HG03135 (cell line): ENCODE measurements around the gene SUMF1.

Experiments used
- ATAC-seq: cut with Tn5 transposase; IDR thresholded peaks from one replicate; pipeline ENCODE4 v1.9.1; 2021; ENCODE audit warnings: mild to moderate bottlenecking, moderate library complexity; ENCODE audit not compliant: unreplicated experiment

The SUMF1 gene

DNA sequence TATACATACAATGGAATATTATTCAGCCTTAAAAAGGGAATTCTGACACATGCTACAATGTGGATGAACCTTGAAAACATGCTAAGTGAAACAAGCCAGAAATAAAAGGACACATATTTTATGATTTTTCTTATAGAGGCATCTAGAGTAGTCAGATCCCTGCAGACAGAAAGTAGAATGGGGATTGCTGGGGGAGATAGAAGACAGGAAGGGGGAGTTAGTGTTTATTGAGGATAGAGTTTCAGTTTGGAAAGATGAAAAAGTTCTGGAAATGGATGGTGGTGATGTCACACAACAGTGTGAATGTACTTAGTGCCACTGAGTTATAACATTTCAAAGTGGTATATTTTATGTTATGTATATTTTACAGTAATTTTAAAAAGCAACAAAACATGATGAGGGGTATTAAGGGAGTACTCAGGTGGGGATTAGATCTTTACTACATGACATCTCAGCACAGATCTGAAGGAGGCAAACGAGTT is 30.8 kb upstream of the SUMF1 start:
- no peak for ATAC-seq

GRCh38 chr3:4497005-4497692 is 30.1 kb upstream of the SUMF1 start:
- no peak for ATAC-seq

- ATAC-seq: no peak
Measured at GRCh38 chr3:4496087-4496452, 29.0 kb upstream of the SUMF1 start.

DNA sequence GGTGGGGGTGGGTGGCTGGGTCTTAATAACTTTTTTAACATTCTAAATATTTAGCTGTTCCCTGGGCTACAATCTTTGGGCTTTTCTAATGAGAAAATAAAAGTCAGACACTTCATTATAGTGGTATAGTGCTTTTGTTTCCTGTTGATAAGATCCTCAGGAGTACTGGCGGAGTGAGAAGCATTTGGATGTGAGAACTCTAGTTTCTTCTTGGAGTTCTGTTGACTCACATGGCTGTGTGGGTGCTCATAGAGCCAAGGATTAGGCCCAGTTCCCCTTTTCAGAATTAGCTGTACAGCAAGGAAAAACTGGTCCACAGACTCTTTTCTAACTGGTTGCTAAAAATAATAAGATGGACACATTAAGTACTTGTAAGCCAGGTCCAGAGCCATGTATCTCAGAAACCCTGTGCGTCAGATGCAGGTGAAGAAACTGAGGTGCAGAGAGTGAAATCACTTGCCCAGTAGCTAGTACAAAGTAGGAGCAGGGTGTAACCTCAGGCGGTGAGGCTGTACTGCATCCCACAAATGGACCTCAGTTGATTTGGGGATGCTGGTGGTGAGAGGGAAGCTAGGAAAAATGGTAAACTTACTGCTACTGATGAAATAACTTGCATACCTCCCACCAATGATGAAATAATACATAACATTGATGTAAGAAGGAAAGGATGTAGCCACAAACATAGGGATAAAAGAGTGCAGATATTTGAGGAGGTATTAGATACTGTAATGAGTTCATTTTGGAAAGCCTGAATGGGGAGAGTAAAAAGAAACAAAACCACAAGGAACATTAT is 28.4 kb upstream of the SUMF1 start:
- no peak for ATAC-seq

- ATAC-seq: no peak
Measured at GRCh38 chr3:4494895-4495264, 27.8 kb upstream of the SUMF1 start.

DNA sequence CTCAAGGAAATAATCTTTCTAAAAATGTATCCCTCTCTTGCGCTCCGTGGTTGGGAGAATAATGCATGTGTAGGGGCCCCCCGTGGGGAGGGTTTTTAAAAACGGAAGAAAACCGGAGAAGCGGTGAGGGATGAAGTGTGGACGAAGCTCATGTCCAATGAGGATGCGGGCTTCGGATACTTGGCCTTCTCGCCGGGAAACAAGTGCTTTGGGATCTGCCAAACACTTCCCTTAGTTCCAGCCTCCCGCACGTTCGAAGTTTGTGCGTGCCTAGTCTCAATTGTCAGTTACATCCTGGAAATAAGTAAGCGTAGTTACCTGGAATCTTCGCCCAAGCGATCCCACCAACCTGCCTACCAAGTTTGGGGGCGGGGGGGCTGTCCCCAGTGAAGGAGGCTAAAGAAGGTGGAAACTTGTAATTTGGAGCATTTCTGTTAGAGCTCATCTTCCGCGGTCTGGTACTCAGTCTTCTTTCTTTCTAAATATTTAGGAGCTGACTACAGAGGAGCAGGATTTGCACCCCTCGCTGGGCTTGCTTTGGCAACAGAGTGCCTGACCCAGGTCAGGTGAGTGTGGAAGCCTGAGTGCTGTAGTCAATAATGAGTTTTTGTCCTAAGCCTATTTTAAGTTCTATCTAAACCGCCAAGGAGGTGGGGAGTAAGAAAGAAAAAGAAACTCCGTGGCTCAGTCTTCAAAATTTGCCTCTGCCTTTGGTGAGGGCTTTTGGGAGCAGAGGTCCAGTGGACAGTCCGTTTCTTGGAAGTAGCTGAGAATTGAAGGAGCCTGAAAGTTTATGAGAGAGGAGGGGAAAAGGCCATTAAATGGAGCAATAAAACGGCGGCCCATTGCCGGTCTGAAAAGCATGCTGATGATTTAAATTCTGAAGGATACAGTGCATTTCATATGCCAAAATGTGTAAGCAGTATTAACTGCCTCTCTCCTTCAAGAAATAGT is 27.1 kb upstream of the SUMF1 start:
- no peak for ATAC-seq

GRCh38 chr3:4493014-4493940 is 26.2 kb upstream of the SUMF1 start, which contains the start of gene ITPR1:
Gene ITPR1 (plus strand): TSS chr3:4493348. CDS start chr3:4516492, 23,144 bp downstream.
- ATAC-seq: peak; percentile 94

- peak; percentile 22 for ATAC-seq
Measured at GRCh38 chr3:4492208-4493013, 25.3 kb upstream of the SUMF1 start.

DNA sequence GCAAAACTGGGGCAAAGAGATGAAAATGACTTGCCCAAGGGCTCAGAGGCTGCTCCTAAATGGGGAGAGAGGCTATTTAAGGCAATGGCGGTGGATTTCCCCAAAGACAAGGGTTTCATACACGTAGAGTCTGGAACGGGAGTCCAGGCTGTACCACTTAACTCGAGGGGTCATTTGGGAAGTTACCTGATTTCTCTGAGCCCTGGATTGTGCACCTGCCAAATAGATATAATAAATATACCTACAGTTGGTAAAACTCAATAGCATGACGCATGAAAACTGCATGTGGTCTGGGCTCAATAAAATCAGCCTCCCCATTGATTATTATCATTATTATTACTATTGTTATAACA is 24.8 kb upstream of the SUMF1 start:
- no peak for ATAC-seq

- ATAC-seq: no peak
Measured at GRCh38 chr3:4478261-4478660, 11.2 kb upstream of the SUMF1 start.

- no peak for ATAC-seq
Measured at GRCh38 chr3:4476496-4476895, 9.4 kb upstream of the SUMF1 start.

GRCh38 chr3:4475804-4476203 is 8.7 kb upstream of the SUMF1 start:
- ATAC-seq: no peak

DNA sequence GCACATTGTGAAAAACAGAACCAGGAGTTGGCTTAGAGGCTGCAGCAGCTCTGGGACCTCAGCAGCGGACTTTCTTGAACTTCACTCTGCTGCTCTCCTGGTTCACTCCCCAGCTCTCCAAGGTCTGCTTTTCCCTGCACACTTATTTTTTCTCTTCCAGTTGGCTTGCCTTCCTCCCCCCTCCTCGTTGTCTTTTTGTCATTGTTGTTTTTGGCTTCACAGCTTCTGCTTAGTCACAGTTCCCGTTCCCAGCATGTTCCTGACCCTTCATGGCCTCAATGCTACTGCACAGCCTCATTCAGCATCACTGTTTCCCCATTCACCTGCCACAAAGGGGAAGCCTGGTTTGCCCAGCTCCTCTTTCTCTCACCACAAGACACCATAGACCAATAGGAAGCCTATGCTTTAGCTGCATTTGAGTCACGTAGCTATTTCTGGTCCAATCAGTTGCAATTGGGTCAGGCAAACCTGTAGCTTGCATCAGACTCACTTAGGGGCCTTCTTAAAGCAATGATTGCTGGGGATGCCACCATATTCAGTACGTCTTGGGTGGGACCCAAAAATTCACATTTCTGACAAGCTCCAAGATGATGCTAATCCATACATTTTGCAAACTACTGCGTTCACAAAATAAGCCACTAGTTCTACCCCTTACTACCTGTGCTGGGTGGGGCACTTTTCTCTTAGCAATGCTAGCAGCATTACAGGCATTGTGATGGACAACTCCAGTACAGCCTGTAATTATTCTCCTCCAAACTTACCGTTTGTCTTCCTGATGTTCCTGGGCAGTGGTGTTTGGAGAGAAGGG is 7.8 kb upstream of the SUMF1 start:
- peak; percentile 43 for ATAC-seq

GRCh38 chr3:4472766-4473165 is 5.7 kb upstream of the SUMF1 start:
- no peak for ATAC-seq

- ATAC-seq: no peak
Measured at GRCh38 chr3:4472312-4472711, 5.2 kb upstream of the SUMF1 start.

DNA sequence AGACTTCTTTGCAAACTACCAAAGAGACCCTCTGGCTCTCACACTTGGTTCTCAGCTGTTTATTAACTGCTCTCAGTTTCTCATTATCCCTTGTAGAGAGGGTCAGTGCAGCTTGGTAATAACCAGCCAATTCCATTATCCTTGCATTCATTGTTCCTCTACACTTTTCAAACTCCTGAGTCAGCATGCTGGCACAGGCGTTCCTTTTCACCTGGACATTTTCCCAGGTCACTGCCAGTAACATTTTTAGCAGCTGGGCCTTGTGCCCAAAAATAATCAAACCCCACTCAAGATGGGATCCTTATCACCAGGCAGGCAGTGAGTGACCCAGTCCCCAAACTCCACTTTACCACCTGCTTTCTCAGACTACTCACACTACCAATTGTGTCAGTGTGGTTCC is 4.8 kb upstream of the SUMF1 start:
- ATAC-seq: no peak

- no peak for ATAC-seq
Measured at GRCh38 chr3:4467522-4467867, 426 bp upstream of the SUMF1 start.

GRCh38 chr3:4464576-4464975 is 2.5 kb downstream of the SUMF1 start:
- no peak for ATAC-seq
